Omental fat pad (tissue), 4 donors: ENCODE results near the gene GFER. TPM values are rescaled to one million over a fixed set of nuclear protein-coding genes. Genes with fewer than 3 reads are reported as not detected.
"Not testable (repeated sequence)": the region's sequence is repeated elsewhere in the genome, so short reads cannot be mapped to it uniquely, and the experiment has no call there.

ENCODE experiments used
- ATAC-seq: fragments of 150-250 bp; one replicate; pipeline ENCODE4 v1.9.1; 2016; ENCODE audit warnings: mild to moderate bottlenecking, moderate library complexity; ENCODE audit not compliant: low FRiP score
- DNase-seq: peaks from one replicate; pipeline ENCODE4 v3.0.0-alpha.2; 2019; ENCODE audit warnings: low spot score
- total RNA-seq, 4 donors: library from RNA; depleted of rRNA; stranded (reverse); fragments of >200 nt; gene quantifications; one replicate each; pipeline ENCODE4 v1.1.0, GENCODE V29; 2016
- TF ChIP-seq, protein P1 (sequence below), 3 donors: fragments of 450-650 bp; IDR thresholded peaks; one replicate each; pipeline ENCODE4 v1.5.1; 2016 to 2017; ENCODE audit warnings: antibody characterized with exemption in 3 of 3, mild to moderate bottlenecking in 3 of 3, moderate library complexity in 2 of 3

Gene GFER
- total RNA-seq, 4 donors from 2014 or later: 11.9 to 18.4 (median 16.0) TPM

DNA sequence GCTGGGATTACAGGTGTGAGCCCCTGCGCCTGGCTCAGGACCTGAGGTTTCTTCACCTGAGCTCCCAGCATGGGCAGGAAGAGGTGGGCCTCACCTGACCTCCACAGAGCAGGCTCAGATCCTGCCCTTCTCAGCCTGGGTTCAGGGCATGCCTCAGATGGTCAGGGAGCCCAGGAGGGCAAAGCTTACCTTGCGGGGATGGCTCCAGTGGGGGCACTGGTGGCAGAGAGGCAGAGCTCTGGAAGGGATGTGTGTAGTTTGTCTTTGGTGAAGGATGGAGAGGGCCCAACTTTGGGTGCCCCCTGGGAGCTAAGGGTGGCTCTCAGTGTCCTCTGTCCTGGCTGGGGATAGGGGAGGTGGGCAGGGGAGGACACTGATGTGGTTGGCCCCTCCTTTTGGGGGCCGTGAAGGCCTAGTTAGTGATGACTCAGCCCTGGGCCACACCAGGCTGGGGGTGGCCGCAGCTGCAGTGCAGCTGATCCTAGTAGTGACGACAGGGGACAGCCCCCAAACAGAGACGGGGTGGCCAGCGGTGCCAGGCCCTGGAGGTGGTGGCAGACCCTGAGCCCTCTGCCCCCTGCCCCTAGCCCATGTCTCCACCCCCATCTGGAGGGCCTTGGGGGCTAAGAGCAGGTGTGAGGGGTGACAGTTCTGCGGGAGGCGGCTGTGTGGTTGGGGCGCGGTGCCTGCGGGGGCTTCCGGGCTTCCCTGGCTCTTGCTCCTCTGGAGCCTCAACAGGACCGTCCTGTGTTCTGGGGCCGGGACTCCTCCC lies 48.5 kb downstream of the GFER start:
- TF ChIP-seq, protein P1, sequence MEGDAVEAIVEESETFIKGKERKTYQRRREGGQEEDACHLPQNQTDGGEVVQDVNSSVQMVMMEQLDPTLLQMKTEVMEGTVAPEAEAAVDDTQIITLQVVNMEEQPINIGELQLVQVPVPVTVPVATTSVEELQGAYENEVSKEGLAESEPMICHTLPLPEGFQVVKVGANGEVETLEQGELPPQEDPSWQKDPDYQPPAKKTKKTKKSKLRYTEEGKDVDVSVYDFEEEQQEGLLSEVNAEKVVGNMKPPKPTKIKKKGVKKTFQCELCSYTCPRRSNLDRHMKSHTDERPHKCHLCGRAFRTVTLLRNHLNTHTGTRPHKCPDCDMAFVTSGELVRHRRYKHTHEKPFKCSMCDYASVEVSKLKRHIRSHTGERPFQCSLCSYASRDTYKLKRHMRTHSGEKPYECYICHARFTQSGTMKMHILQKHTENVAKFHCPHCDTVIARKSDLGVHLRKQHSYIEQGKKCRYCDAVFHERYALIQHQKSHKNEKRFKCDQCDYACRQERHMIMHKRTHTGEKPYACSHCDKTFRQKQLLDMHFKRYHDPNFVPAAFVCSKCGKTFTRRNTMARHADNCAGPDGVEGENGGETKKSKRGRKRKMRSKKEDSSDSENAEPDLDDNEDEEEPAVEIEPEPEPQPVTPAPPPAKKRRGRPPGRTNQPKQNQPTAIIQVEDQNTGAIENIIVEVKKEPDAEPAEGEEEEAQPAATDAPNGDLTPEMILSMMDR (IDR thresholded peaks at IDR 0.05): no peak
- peak; percentile 5 for ATAC-seq

DNA sequence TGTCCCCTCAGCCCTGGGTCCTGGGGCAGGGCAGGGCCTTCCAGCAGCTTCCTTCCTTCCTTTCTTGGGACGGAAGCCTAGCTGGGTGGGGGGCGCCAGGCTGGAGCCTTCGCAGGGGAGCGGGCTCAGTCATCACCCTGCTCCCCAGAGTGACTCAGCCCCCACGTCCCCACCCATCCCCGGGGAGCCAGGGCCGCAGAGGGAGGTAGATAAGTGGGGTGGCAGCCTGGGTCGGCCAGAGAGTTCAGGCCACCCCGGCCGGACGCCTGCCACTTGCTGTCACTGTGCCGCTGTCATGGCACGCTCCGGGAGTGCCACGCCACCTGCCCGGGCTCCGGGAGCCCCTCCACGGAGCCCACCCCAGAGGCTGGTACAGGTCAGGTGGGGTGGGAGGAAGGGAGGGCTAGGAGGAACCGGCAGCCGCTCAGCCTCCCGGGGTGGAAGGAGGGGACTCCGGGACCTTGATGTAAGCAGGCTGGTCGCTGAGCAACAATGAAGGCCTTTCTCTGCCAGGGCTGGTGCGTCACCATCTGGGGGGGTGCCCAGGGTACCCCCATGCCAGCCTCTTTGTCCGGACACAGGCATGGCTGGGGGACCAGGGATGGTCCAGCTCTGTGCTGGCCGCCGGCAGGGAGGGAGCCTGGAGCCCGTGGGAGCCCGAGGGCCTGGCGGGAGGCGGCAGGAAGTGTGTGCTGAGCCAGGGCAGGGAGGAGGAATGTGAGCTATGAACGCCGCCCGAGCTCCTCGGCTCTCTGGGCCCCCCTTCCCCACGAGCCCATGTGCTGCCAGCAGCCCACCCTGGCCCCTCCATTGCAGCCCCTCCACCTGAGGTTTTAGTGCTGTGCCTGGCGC lies 49.3 kb downstream of the GFER start:
- DNase-seq (no peak), ATAC-seq (peak; percentile 49)
- TF ChIP-seq, protein P1 (IDR thresholded peaks at IDR 0.05): no peak

More for the DNA sequence above, 48.5 kb downstream of the GFER start:
- no peak for DNase-seq

DNA sequence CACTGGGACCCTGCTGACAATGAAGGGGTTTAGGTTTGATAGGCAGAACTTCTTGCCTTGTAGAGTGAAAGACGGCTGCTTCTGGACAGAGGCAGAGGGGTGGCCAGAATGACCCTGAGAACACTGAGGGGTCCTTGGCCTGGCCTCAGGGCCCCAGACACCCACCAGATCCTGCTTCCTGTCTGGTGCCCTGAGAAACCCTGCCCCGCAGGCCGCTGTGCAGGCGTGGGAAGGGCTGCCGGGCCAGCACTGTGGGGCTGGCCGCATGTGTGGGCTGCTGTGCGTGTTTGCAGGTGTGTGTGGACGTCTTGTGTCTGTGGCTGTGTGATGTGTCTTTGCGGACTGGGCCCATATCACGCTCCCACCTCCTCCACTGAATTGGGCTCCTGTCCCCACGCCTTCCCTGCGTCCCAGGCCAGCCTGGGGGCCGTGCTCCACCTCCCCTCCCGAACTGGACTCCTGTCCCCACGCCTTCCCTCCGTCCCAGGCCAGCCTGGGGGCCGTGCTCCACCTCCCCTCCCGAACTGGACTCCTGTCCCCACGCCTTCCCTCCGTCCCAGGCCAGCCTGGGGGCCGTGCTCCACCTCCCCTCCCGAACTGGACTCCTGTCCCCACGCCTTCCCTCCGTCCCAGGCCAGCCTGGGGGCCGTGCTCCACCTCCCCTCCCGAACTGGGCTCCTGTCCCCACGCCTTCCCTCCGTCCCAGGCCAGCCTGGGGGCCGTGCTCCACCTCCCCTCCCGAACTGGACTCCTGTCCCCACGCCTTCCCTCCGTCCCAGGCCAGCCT lies 50.1 kb downstream of the GFER start:
- ATAC-seq, DNase-seq: not testable (repeated sequence)

DNA sequence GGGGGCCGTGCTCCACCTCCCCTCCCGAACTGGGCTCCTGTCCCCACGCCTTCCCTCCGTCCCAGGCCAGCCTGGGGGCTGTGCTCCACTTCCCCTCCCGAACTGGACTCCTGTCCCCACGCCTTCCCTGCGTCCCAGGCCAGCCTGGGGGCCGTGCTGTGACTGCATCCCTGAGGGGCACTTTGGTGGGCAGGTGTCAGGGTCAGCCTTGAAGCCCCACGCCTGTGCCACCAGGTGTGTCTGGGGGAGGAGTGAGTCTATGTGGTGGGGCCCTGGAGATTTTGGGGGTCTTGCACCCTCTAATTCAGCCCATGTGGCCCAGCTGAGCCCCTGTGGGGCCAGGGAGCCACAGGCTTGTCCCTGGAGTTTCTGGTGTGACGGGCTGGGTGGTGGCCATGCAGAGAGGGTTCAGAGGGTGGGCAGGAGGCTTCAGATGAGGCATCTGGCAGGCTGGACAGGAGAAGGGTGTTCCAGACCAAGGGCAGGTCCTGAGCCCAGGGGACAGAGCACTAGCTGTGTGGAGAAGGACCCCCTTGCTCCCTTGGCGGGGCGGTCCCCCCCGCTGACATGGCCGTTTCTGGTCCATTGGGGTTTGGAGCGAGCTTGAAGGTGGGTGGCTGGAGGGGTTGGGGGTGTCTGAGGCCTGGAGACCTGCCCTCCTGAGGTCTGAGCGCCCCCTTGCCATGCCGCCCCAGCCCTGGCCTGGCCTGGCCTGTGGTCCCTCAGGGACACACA lies 50.9 kb downstream of the GFER start:
- TF ChIP-seq, protein P1 (IDR thresholded peaks at IDR 0.05): no peak
- DNase-seq (no peak), ATAC-seq (no peak)

DNA sequence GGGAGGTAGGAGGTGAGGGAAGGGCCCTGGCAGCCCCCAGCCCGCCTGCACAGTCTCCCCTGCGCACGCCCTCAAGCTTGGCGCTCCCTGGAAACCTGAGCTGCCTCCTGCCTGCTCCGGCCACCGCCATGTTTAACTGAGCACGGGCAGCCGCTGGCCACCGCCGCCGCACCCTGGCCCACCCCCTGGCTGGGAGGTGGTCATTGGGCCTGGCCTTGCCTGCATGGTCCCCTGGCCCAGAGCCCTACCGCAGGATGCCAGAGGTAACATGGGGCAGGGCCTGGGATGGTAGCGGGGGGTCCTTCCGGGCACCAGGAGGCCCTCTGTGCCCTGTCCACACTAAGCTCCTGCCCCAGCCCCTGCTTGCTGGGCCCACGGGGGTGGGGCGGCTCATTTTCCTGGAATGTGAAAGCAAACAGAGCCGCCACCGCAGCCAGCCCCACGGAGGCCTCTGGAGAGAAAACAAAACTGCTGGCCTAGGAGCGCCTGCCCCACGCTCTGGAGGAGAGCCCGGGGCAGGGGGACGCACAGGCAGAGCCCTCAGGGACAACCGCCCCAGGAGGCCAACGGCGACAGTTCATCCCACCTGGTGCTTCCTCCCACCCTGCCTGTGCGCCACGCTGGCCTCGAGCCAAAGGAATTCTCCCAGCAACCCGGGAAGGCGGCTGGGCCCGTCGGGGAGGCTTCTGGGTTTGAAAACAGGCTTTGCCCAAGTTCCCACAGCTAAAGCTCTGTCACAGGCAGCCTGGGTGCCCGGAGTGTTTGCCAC lies 51.6 kb downstream of the GFER start:
- no peak for DNase-seq
- TF ChIP-seq, protein P1 (IDR thresholded peaks at IDR 0.05): no peak
- peak; percentile 5 for ATAC-seq

DNA sequence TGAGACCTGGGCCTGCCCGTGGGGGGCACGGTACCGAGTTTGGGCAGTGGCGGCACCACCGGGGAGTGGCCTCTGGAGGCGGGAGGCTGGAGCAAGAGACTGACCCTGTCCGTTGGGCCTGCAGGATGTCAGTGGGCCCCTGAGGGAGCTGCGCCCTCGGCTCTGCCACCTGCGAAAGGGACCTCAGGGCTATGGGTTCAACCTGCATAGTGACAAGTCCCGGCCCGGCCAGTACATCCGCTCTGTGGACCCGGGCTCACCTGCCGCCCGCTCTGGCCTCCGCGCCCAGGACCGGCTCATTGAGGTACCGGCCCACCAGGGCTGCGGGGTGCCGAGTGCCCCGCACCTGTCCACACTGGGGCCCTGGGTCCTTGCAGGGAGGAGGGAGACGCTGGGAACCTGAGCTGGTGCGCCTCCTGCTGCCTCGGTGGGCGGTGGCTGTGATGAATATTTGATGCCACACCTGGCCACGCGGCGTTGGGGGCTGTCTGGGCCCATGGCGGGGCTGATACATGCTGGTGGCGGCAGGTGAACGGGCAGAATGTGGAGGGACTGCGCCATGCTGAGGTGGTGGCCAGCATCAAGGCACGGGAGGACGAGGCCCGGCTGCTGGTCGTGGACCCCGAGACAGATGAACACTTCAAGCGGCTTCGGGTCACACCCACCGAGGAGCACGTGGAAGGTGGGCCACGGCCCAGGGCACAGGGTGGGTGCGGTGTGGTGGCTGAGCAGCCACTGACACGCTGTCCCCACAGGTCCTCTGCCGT lies 52.4 kb downstream of the GFER start:
- no peak for ATAC-seq

More for the DNA sequence above, 52.4 kb downstream of the GFER start:
- DNase-seq: no peak
- TF ChIP-seq, protein P1 (IDR thresholded peaks at IDR 0.05): no peak
